ENCODE data around the gene IRGQ. TPM values are rescaled to one million over a fixed set of nuclear protein-coding genes. Genes with fewer than 3 reads are reported as not detected.

The IRGQ gene
- total RNA-seq, 1 experiment from 2014 or later = 38.1 TPM

DNA sequence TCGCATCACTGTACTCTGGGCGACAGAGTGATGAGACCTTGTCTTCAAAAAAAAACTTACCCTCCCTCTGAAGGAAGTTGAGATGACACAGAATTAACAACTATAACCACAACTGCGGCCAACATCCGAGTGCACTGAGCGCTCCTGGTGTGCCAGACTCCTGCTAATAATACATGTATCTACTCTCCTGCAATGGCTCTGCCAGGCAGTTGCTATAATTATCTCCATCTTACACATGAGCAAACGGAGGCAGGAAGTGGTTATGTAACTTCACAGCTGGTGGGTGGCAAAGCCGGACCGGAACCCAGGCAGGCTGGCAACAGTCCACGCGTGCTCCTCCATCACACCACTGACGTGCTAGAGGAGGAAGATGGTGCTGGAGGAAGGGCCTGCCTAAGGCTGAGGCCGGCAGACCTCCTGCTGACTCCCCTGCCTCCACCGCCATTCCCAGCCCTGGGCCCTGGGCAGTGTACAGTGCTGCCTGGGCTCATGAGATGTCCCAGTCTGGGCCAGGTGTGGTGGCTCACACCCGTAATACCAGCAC, 33.2 kb downstream of the IRGQ start (continued):
- no peak for TF ChIP-seq JUN (CRISPR knock-in tag; IDR thresholded peaks at IDR 0.05)
- TF ChIP-seq NFATC4 (CRISPR knock-in tag; IDR thresholded peaks at IDR 0.05) = no peak
- TF ChIP-seq, protein P1, sequence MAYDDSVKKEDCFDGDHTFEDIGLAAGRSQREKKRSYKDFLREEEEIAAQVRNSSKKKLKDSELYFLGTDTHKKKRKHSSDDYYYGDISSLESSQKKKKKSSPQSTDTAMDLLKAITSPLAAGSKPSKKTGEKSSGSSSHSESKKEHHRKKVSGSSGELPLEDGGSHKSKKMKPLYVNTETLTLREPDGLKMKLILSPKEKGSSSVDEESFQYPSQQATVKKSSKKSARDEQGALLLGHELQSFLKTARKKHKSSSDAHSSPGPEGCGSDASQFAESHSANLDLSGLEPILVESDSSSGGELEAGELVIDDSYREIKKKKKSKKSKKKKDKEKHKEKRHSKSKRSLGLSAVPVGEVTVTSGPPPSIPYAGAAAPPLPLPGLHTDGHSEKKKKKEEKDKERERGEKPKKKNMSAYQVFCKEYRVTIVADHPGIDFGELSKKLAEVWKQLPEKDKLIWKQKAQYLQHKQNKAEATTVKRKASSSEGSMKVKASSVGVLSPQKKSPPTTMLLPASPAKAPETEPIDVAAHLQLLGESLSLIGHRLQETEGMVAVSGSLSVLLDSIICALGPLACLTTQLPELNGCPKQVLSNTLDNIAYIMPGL (CRISPR knock-in tag; IDR thresholded peaks at IDR 0.05) = no peak
- TF ChIP-seq IRF2 (CRISPR knock-in tag; IDR thresholded peaks at IDR 0.05; ENCODE audit: borderline replicate concordance, low read depth) = no peak

- Mint-ChIP-seq H3K27me3 (ENCODE audit: low read depth) (no peaks in the 10 kb centered on the region), H3K27ac (no peak overlapping the region), H3K36me3 (peaks cover 6% of the 10 kb centered on the region; the same call in 1 of the 2 replicates), H3K4me3 (no peak overlapping the region), H3K4me1 (no peaks in the 10 kb centered on the region), H3K9me3 (no peaks in the 10 kb centered on the region)
- ATAC-seq (no peak), DNase-seq (ENCODE audit: low spot score) (no peak)
- ChIA-PET POLR2A (no interaction called here), CTCF (interaction anchor here (0.7 kb wide), 1 partner anchor 1844 kb away, joined by 3 read pairs; no protein-coding TSS in a partner anchor)
- TF ChIP-seq, protein P2, sequence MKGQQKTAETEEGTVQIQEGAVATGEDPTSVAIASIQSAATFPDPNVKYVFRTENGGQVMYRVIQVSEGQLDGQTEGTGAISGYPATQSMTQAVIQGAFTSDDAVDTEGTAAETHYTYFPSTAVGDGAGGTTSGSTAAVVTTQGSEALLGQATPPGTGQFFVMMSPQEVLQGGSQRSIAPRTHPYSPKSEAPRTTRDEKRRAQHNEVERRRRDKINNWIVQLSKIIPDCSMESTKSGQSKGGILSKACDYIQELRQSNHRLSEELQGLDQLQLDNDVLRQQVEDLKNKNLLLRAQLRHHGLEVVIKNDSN (CRISPR knock-in tag; IDR thresholded peaks at IDR 0.05) = no peak
- TF ChIP-seq, protein P3, sequence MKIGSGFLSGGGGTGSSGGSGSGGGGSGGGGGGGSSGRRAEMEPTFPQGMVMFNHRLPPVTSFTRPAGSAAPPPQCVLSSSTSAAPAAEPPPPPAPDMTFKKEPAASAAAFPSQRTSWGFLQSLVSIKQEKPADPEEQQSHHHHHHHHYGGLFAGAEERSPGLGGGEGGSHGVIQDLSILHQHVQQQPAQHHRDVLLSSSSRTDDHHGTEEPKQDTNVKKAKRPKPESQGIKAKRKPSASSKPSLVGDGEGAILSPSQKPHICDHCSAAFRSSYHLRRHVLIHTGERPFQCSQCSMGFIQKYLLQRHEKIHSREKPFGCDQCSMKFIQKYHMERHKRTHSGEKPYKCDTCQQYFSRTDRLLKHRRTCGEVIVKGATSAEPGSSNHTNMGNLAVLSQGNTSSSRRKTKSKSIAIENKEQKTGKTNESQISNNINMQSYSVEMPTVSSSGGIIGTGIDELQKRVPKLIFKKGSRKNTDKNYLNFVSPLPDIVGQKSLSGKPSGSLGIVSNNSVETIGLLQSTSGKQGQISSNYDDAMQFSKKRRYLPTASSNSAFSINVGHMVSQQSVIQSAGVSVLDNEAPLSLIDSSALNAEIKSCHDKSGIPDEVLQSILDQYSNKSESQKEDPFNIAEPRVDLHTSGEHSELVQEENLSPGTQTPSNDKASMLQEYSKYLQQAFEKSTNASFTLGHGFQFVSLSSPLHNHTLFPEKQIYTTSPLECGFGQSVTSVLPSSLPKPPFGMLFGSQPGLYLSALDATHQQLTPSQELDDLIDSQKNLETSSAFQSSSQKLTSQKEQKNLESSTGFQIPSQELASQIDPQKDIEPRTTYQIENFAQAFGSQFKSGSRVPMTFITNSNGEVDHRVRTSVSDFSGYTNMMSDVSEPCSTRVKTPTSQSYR (CRISPR knock-in tag; IDR thresholded peaks at IDR 0.05) = no peak
- no peak for TF ChIP-seq ATF2 (CRISPR knock-in tag; IDR thresholded peaks at IDR 0.05; ENCODE audit: borderline replicate concordance, low read depth)
- TF ChIP-seq E2F1 (CRISPR knock-in tag; IDR thresholded peaks at IDR 0.05) = no peak
- TF ChIP-seq CREB1 (CRISPR knock-in tag; IDR thresholded peaks at IDR 0.05) = no peak
- TF ChIP-seq MXD4 (CRISPR knock-in tag; IDR thresholded peaks at IDR 0.05; ENCODE audit: borderline replicate concordance) = no peak
- TF ChIP-seq NFYB (CRISPR knock-in tag; conservative IDR thresholded peaks at IDR 0.05; ENCODE audit: low read depth) = no peak
- TF ChIP-seq, protein P4, sequence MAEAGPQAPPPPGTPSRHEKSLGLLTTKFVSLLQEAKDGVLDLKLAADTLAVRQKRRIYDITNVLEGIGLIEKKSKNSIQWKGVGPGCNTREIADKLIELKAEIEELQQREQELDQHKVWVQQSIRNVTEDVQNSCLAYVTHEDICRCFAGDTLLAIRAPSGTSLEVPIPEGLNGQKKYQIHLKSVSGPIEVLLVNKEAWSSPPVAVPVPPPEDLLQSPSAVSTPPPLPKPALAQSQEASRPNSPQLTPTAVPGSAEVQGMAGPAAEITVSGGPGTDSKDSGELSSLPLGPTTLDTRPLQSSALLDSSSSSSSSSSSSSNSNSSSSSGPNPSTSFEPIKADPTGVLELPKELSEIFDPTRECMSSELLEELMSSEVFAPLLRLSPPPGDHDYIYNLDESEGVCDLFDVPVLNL (CRISPR knock-in tag; IDR thresholded peaks at IDR 0.05; ENCODE audit: borderline replicate concordance, low read depth) = no peak
- TF ChIP-seq, protein P5, sequence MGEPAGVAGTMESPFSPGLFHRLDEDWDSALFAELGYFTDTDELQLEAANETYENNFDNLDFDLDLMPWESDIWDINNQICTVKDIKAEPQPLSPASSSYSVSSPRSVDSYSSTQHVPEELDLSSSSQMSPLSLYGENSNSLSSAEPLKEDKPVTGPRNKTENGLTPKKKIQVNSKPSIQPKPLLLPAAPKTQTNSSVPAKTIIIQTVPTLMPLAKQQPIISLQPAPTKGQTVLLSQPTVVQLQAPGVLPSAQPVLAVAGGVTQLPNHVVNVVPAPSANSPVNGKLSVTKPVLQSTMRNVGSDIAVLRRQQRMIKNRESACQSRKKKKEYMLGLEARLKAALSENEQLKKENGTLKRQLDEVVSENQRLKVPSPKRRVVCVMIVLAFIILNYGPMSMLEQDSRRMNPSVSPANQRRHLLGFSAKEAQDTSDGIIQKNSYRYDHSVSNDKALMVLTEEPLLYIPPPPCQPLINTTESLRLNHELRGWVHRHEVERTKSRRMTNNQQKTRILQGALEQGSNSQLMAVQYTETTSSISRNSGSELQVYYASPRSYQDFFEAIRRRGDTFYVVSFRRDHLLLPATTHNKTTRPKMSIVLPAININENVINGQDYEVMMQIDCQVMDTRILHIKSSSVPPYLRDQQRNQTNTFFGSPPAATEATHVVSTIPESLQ (CRISPR knock-in tag; IDR thresholded peaks at IDR 0.05) = no peak
- no peak for TF ChIP-seq ESRRA (CRISPR knock-in tag; IDR thresholded peaks at IDR 0.05; ENCODE audit: borderline replicate concordance)
- no peak for TF ChIP-seq ZSCAN18 (CRISPR knock-in tag; IDR thresholded peaks at IDR 0.05)
- TF ChIP-seq, protein P6, sequence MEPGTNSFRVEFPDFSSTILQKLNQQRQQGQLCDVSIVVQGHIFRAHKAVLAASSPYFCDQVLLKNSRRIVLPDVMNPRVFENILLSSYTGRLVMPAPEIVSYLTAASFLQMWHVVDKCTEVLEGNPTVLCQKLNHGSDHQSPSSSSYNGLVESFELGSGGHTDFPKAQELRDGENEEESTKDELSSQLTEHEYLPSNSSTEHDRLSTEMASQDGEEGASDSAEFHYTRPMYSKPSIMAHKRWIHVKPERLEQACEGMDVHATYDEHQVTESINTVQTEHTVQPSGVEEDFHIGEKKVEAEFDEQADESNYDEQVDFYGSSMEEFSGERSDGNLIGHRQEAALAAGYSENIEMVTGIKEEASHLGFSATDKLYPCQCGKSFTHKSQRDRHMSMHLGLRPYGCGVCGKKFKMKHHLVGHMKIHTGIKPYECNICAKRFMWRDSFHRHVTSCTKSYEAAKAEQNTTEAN (CRISPR knock-in tag; IDR thresholded peaks at IDR 0.05) = no peak
- TF ChIP-seq MYBL2 (CRISPR knock-in tag; IDR thresholded peaks at IDR 0.05) = no peak
Observed at GRCh38 chr19:43562226-43562697, 33.7 kb downstream of the IRGQ start.

All from WTC11 (cell line).